ENCODE results near the gene RNF130.

RNF130 gene

GRCh38 chr5:179912951-179913350 is 158.6 kb downstream of the RNF130 start:
- DNase-seq = no peak

- no peak for DNase-seq
Measured at GRCh38 chr5:179912386-179912785, 159.2 kb downstream of the RNF130 start.

GRCh38 chr5:179909224-179909623 is 162.3 kb downstream of the RNF130 start:
- DNase-seq = no peak

GRCh38 chr5:179908528-179908927 is 163.0 kb downstream of the RNF130 start:
- no peak for DNase-seq

- peak; percentile 31 for DNase-seq
Measured at GRCh38 chr5:179907556-179908324, 163.8 kb downstream of the RNF130 start, which contains the start of gene TBC1D9B. TBC1D9B (minus strand) TSS chr5:179907897; CDS start chr5:179907821, 76 bp downstream.

- no peak for DNase-seq
Measured at GRCh38 chr5:179906795-179907555, 164.6 kb downstream of the RNF130 start.

GRCh38 chr5:179906294-179906794 is 165.2 kb downstream of the RNF130 start:
- no peak for DNase-seq

- DNase-seq = no peak
Measured at GRCh38 chr5:179905161-179905560, 166.4 kb downstream of the RNF130 start.
